Stimulated activated CD4-positive, alpha-beta T cell treated with anti-CD3 and anti-CD28 coated beads, Interleukin-12 subunit alpha, Interleukin-12 subunit beta, amount 100 ng/mL, for 24 hours (primary cell): Measurements from ENCODE around the gene SLC38A2.

ENCODE experiments used
- DNase-seq, 2 experiments: peaks; one replicate each; pipeline ENCODE4 v3.0.0-alpha.2; 2020; ENCODE audit warnings: low read depth in 2 of 2

The SLC38A2 gene

GRCh38 chr12:46395388-46395787, 22.8 kb upstream of the SLC38A2 start:
- no peak for DNase-seq

GRCh38 chr12:46391630-46392029, 19.1 kb upstream of the SLC38A2 start:
- no peak for DNase-seq

GRCh38 chr12:46390881-46391280, 18.3 kb upstream of the SLC38A2 start:
- DNase-seq = no peak

GRCh38 chr12:46390304-46390703, 17.7 kb upstream of the SLC38A2 start:
- DNase-seq = no peak

- DNase-seq = no peak
Observed at GRCh38 chr12:46389031-46389616, 16.6 kb upstream of the SLC38A2 start.

- DNase-seq = no peak
Observed at GRCh38 chr12:46388427-46389021, 16.0 kb upstream of the SLC38A2 start.

GRCh38 chr12:46387670-46388069, 15.1 kb upstream of the SLC38A2 start:
- no peak for DNase-seq

GRCh38 chr12:46386877-46387629, 14.5 kb upstream of the SLC38A2 start:
- no peak for DNase-seq

GRCh38 chr12:46386360-46386867, 13.8 kb upstream of the SLC38A2 start:
- DNase-seq = no peak

- DNase-seq = no peak
Observed at GRCh38 chr12:46385438-46385837, 12.9 kb upstream of the SLC38A2 start.

- DNase-seq = no peak
Observed at GRCh38 chr12:46384451-46385309, 12.1 kb upstream of the SLC38A2 start.

- peak; percentile 52 to 57 for DNase-seq
Observed at GRCh38 chr12:46383654-46384450, 11.3 kb upstream of the SLC38A2 start.

GRCh38 chr12:46382964-46383653, 10.5 kb upstream of the SLC38A2 start:
- DNase-seq = peak; percentile 85 to 92

GRCh38 chr12:46382408-46382963, 9.9 kb upstream of the SLC38A2 start:
- no peak for DNase-seq

- no peak for DNase-seq
Observed at GRCh38 chr12:46380881-46381280, 8.3 kb upstream of the SLC38A2 start.

- DNase-seq = no peak
Observed at GRCh38 chr12:46380022-46380796, 7.6 kb upstream of the SLC38A2 start.

GRCh38 chr12:46379352-46379751, 6.8 kb upstream of the SLC38A2 start:
- no peak for DNase-seq

- no peak for DNase-seq
Observed at GRCh38 chr12:46378530-46378929, 6.0 kb upstream of the SLC38A2 start.

GRCh38 chr12:46377678-46378077, 5.1 kb upstream of the SLC38A2 start:
- DNase-seq = no peak
